A549 treated with dexamethasone at 1 μM for 4 hours (cell line): ENCODE measurements around the gene SH3BGRL. TPM values are rescaled to one million over a fixed set of nuclear protein-coding genes. Genes with fewer than 3 reads are reported as not detected.

ENCODE experiments used
- total RNA-seq: library from RNA; stranded (reverse); fragments of 200-300 nt; extraction: Qiagen RNA extraction; gene quantifications from 5 replicates; pipeline ENCODE4 v1.2.3, GENCODE V29; 2022

Gene SH3BGRL
- 40.0 to 51.0 TPM (median 45.0 TPM) in 5 replicates for total RNA-seq

GRCh38 chrX:81201671-81202455, at the start of gene SH3BGRL, which contains the start of gene HMGN5:
Gene SH3BGRL (plus strand): TSS chrX:81202102. CDS start chrX:81202201, 99 bp downstream.
Gene HMGN5 (minus strand): TSS chrX:81201913. CDS start chrX:81121549, 80,364 bp downstream.

Other genes with a start within 250 kb of the SH3BGRL start
- 2.1 to 3.2 TPM (median 2.7 TPM) in 5 replicates for gene HMGN5, start 189 bp upstream of the SH3BGRL start, total RNA-seq